Measurements from ENCODE around the gene TIMM23. TPM values are rescaled to one million over a fixed set of nuclear protein-coding genes. Genes with fewer than 3 reads are reported as not detected.

TIMM23 gene
- total and polyA plus RNA-seq, 2 donors (not counting 3 experiments of a cell fraction or from before 2014, with no cell fraction given) = 78.1 to 94.6 TPM

DNA sequence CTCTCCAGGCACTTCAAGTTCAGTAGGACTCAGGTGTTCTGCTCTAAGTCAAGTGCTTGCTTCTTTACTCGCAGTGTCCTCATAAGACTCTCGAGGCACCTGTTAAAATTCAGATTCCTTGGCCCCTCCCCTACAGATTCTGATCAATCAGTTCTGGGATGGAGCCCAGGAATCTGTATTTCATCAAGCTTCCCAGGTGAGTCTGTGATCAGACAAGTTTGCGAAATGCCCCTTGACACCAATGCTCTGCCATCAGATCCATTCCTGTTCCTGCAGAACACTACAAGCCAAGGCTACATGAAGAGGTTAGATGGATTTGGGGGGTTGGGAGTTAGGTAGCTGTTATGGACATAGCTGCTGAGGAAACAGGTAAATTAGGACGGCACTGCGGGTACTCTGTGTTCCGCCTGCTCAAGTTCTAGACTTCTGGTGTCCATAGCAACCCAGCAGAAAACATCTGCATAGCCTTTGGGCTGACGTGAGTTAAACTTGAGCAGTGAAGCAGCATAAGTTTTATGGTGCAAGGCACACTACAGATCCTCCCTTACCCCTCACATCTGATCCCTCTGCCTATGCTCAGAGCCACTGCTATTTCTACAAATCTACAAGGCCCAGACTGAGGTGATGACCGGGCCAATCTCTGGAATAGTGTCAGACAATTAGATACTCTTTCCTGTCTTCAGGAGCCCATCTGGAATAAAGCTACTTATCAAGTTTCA is 65.0 kb downstream of the TIMM23 start:
- Histone ChIP-seq H4K20me1 (replicated peaks; ENCODE audit: control insufficient read depth, extremely low read depth, insufficient read depth, low read length) (no peaks in the 10 kb centered on the region), H2AFZ (ENCODE audit: low read depth, low read length) (no peak overlapping the region), H3K4me3 (replicated peaks in 1 of 3; ENCODE audit: insufficient read depth in 1 of 3, low read depth in 1 of 3, low read length in 3 of 3) (no peak overlapping the region), H3K36me3 (ENCODE audit: control insufficient read depth in 2 of 2, extremely low read depth in 1 of 2, insufficient read depth in 2 of 2, low read length in 2 of 2) (no peaks in the 10 kb centered on the region), H3K9ac (replicated peaks; ENCODE audit: extremely low read depth, insufficient read depth, low read length) (no peak overlapping the region), H3K4me2 (ENCODE audit: insufficient read depth, low read length) (no peak overlapping the region), H3K4me1 (ENCODE audit: control insufficient read depth, extremely low read depth, insufficient read depth, low read length) (peaks cover 20% of the 10 kb centered on the region), H3K79me2 (ENCODE audit: control insufficient read depth, insufficient read depth, low read length) (no peaks in the 10 kb centered on the region), H3K27me3 (ENCODE audit: control insufficient read depth in 2 of 2, insufficient read depth in 2 of 2, low read length in 2 of 2) (peaks cover 0 to 6% of the 10 kb centered on the region in 2 experiments), H3K27ac (ENCODE audit: insufficient read depth, low read depth, low read length) (no peak overlapping the region), H3K9me3 (replicated peaks; ENCODE audit: control insufficient read depth, insufficient read depth, low read length) (no peaks in the 10 kb centered on the region), H3K9me1 (replicated peaks; ENCODE audit: control insufficient read depth, extremely low read depth, insufficient read depth, low read length) (no peaks in the 10 kb centered on the region)
- TF ChIP-seq EZH2 (IDR thresholded peaks at IDR 0.05; ENCODE audit: borderline replicate concordance, low read depth, low read length, severe bottlenecking) = no peak
- TF ChIP-seq, protein P1, sequence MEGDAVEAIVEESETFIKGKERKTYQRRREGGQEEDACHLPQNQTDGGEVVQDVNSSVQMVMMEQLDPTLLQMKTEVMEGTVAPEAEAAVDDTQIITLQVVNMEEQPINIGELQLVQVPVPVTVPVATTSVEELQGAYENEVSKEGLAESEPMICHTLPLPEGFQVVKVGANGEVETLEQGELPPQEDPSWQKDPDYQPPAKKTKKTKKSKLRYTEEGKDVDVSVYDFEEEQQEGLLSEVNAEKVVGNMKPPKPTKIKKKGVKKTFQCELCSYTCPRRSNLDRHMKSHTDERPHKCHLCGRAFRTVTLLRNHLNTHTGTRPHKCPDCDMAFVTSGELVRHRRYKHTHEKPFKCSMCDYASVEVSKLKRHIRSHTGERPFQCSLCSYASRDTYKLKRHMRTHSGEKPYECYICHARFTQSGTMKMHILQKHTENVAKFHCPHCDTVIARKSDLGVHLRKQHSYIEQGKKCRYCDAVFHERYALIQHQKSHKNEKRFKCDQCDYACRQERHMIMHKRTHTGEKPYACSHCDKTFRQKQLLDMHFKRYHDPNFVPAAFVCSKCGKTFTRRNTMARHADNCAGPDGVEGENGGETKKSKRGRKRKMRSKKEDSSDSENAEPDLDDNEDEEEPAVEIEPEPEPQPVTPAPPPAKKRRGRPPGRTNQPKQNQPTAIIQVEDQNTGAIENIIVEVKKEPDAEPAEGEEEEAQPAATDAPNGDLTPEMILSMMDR (IDR thresholded peaks at IDR 0.05; ENCODE audit: extremely low read depth in 1 of 2, insufficient read depth in 1 of 2, low read depth in 1 of 2, low read length in 2 of 2) = no peak
- TF ChIP-seq FOS (IDR thresholded peaks at IDR 0.05; ENCODE audit: borderline replicate concordance, insufficient read depth, low read length) = no peak
- no peak for TF ChIP-seq MYC (IDR thresholded peaks at IDR 0.05; ENCODE audit: low read depth, low read length)
- no peak for TF ChIP-seq GATA2 (IDR thresholded peaks at IDR 0.05; ENCODE audit: insufficient read depth, insufficient read length, low read depth, low read length)
- no peak for TF ChIP-seq POLR2A (IDR thresholded peaks at IDR 0.05; ENCODE audit: low read depth, low read length)
- no peak for TF ChIP-seq POLR2AphosphoS5 (IDR thresholded peaks at IDR 0.05; ENCODE audit: insufficient read depth, low read depth, low read length)
- no peak for TF ChIP-seq JUN (IDR thresholded peaks at IDR 0.05; ENCODE audit: borderline replicate concordance, insufficient read depth, insufficient read length, low read depth)
- TF ChIP-seq, protein P2, sequence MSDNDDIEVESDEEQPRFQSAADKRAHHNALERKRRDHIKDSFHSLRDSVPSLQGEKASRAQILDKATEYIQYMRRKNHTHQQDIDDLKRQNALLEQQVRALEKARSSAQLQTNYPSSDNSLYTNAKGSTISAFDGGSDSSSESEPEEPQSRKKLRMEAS (IDR thresholded peaks at IDR 0.05; ENCODE audit: insufficient read depth, insufficient read length) = no peak
- dilution Hi-C loops (cut with MboI; ENCODE audit: extremely low pct_ligation_motif_present, low sequenced_read_pairs) (no loop called here), intact Hi-C loops (cut with micrococcal nuclease) (no loop called here)
- CTCF ChIA-PET = no interaction called here
- DNase-seq (ENCODE audit: low read depth, low spot score) (no peak), FAIRE-seq (no peak)
- POLR2A ChIA-PET = no interaction called here
- BruUV-seq (replicated peaks) = no TSS peak

All from endothelial cell of umbilical vein (primary cell).